ENCODE measurements around the gene MACROD2.

GRCh38 chr20:15703171-15703911 lies 1708.0 kb downstream of the MACROD2 start:
- no peak for TF ChIP-seq EP300 (IDR thresholded peaks at IDR 0.05)
- no peak for TF ChIP-seq POLR2AphosphoS2 (conservative IDR thresholded peaks at IDR 0.05; ENCODE audit: low read length)
- TF ChIP-seq FOSB (CRISPR knock-in tag; IDR thresholded peaks at IDR 0.05) = no peak
- TF ChIP-seq CEBPB (IDR thresholded peaks at IDR 0.05) = no peak
- no peak for TF ChIP-seq KDM1A (IDR thresholded peaks at IDR 0.05; ENCODE audit: low read depth)
- TF ChIP-seq BHLHE40 (IDR thresholded peaks at IDR 0.05; ENCODE audit: low read depth, low read length) = no peak

All from A549 (cell line).